Esophagus muscularis mucosa (tissue), 4 donors: ENCODE results near the gene UNKL.

Experiments
- EP300 ChIP-seq: sonication (generic); formaldehyde crosslinking; IDR thresholded peaks from one replicate; pipeline ENCODE4 v1.6.1; 2017; ENCODE audit warnings: antibody characterized with exemption
- POLR2A ChIP-seq: fragments of 450-650 bp; IDR thresholded peaks from one replicate; pipeline ENCODE4 v1.6.1; 2017; ENCODE audit warnings: antibody characterized with exemption, moderate library complexity, mild to moderate bottlenecking, low read depth
- POLR2AphosphoS5 ChIP-seq, 2 donors: sonication (generic); formaldehyde crosslinking; IDR thresholded peaks; one replicate each; pipeline ENCODE4 v1.6.1; 2017; ENCODE audit warnings: antibody characterized with exemption in 2 of 2
- TF ChIP-seq, protein P1 (sequence below), 3 experiments: fragments of 200-600 bp in 2 of 3; fragments of 450-650 bp in 1 of 3; sonication (generic) in 2 of 3; IDR thresholded peaks; one replicate each; pipeline ENCODE4 v1.5.1; 2017 to 2019; ENCODE audit warnings: antibody characterized with exemption in 3 of 3, mild to moderate bottlenecking in 2 of 3, moderate library complexity in 1 of 3

DNA sequence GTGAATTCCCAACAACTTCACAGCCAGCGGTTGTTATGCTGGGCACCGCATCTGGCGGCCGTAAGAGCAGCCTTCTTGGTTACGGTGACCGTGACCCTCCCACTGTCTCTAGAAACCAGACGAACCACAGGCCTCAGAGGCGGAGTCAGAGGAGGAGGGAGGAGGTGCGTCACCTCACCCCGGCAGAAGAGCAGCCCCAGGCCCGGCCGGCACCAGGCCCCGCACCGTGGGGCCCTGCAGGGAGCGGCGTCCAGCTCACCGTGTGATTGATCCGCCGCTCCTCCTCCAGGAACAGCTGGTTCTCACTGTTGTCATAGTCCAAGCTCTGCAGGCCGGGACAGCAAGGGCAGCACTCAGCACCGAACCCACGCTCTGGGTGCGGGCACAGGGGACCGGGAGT lies 46.6 kb upstream of the UNKL start:
- TF ChIP-seq POLR2A (no peak), EP300 (no peak), POLR2AphosphoS5 (IDR thresholded peaks at IDR 0.05) (no peak)
- TF ChIP-seq, protein P1, sequence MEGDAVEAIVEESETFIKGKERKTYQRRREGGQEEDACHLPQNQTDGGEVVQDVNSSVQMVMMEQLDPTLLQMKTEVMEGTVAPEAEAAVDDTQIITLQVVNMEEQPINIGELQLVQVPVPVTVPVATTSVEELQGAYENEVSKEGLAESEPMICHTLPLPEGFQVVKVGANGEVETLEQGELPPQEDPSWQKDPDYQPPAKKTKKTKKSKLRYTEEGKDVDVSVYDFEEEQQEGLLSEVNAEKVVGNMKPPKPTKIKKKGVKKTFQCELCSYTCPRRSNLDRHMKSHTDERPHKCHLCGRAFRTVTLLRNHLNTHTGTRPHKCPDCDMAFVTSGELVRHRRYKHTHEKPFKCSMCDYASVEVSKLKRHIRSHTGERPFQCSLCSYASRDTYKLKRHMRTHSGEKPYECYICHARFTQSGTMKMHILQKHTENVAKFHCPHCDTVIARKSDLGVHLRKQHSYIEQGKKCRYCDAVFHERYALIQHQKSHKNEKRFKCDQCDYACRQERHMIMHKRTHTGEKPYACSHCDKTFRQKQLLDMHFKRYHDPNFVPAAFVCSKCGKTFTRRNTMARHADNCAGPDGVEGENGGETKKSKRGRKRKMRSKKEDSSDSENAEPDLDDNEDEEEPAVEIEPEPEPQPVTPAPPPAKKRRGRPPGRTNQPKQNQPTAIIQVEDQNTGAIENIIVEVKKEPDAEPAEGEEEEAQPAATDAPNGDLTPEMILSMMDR (IDR thresholded peaks at IDR 0.05) = no peak
